GM12872 (cell line): ENCODE results near the gene TMCC1.

Source experiments
- TF ChIP-seq, protein P1 (sequence below): IDR thresholded peaks from 3 replicates; pipeline ENCODE4 v1.5.1; 2011; ENCODE audit warnings: low read depth, mild to moderate bottlenecking, low read length, moderate library complexity; ENCODE audit not compliant: insufficient read depth

The TMCC1 gene

DNA sequence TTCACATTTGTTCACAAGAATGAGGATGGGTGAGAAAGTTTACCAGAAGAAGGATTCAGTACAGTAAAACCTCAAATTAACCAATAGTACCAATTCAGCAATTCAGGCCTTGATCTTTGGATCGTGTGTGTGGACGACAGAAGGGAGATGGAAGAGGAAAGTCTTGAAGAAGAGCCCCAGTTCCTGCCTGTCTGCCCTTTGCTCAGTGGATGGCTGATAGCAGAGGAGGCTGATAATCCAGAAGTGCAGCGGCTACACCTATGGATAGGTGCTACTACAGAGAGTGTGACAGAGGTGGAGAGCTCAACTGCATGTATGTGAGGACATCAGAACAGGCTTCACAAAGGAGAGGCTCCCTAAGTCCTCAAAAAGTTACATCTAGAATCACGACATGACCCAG, 257.9 kb downstream of the TMCC1 start:
- TF ChIP-seq, protein P1, sequence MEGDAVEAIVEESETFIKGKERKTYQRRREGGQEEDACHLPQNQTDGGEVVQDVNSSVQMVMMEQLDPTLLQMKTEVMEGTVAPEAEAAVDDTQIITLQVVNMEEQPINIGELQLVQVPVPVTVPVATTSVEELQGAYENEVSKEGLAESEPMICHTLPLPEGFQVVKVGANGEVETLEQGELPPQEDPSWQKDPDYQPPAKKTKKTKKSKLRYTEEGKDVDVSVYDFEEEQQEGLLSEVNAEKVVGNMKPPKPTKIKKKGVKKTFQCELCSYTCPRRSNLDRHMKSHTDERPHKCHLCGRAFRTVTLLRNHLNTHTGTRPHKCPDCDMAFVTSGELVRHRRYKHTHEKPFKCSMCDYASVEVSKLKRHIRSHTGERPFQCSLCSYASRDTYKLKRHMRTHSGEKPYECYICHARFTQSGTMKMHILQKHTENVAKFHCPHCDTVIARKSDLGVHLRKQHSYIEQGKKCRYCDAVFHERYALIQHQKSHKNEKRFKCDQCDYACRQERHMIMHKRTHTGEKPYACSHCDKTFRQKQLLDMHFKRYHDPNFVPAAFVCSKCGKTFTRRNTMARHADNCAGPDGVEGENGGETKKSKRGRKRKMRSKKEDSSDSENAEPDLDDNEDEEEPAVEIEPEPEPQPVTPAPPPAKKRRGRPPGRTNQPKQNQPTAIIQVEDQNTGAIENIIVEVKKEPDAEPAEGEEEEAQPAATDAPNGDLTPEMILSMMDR: no peak

DNA sequence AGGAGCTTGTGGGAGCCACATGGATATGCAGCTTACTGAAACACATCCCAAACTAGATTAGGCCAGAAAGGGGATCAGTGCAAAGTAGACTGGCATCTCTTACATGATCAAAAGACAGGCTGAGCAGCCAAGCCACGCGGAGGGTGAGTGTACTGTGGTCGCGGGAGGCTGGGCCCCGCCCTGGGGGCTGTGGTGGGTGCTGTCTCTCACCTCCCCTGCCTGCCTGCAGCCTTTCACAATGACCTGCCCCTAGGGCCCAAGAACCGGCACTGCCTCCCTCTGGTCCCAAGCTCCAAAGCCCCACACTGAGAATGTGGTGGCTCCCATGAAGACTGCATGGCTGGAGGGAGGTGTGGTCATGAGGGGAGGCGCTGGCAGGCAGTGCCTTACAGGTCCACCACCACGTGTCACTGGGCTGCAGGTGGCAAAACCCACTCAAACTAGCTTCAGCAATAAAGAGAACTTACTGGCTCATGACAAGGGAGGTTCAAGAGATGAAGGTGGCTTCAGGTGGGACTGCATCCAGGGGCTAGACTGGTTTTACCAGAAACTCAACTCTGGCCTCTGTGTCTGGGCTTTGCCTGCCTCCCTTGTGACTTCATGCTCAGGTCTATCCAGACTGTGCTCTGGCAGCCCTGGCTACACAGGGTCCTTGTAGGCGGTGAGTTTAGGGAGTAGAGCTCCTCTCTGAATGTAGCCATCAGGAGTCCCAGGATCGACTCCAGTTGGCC, 259.6 kb downstream of the TMCC1 start:
- TF ChIP-seq, protein P1: no peak

DNA sequence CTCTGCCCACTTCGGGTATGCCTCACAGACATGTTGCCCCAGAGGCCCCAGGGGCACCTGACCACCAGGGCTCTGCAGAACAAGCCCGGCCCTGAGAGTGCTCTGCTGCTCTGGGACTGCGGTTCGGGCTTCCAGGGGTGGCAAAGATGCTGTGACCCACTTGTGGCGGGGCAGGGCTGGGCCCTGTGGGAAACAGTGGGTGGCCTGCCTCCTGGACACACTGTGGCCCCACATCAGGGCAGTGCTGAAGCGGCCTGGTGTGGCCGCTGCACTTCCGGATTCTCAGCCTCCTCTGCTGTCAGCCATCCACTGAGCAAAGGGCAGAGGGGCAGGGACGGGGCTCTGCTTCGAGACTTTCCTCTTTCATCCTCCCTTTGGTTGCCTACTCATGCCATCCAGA, 260.5 kb downstream of the TMCC1 start:
- TF ChIP-seq, protein P1: no peak

DNA sequence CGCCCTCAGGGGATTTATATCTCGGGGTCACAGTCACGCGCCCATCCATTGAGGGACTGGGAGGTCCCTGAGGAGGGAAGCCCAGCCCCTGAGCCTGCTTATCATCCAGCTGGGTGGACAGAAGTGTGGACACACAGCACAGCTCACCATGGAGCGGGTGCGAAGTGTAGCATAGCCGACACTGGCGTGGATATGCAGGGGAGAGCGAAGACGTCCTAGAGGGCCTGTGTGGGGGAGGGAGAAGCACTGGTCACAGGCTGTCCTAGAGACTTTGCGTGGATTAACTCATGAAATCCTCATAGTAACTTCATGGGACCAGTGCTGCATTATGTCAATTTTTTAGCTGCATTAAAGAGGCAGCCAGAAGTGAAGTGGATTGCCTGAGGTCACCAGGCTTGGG, 261.0 kb downstream of the TMCC1 start:
- TF ChIP-seq, protein P1: no peak

DNA sequence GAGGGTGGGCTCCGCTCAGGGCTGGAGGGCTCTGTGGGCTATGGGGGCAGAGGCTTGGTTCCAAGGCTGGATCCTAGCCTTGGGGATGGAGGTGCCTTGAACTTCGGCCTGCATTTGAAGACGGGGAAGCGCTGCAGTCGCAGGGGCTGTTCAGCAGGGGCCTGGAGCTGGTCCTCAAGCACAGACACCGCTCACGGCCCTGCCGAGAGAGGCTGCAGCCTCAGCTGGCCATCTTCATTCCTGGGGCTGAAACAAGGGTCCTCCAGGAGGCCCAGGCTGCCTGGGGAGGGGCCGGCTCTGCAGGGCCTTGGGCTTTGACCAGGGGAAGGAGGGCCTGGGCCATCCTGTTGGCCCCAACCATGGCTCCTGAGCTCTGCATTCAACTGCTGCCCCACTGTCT, 261.5 kb downstream of the TMCC1 start:
- TF ChIP-seq, protein P1: no peak

DNA sequence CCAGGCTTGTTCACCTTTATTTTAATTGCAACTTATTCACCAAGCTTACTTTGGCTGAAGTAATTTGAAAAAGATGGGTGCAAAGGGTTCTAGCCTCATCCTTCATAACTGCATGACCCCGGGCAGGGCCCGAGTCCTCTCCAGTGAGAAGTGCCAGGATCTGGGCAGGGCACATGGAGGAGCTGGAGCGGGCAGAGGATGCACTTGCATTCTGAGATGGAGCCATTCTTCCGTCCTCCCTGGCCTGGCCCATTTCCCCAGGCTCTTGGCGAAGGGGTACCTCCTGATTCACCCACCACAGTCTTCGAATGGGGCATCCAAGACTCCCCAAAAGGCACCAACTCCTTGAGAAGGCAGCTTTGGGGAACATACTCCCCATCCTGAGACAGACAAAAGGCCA, 264.5 kb downstream of the TMCC1 start:
- TF ChIP-seq, protein P1: no peak

DNA sequence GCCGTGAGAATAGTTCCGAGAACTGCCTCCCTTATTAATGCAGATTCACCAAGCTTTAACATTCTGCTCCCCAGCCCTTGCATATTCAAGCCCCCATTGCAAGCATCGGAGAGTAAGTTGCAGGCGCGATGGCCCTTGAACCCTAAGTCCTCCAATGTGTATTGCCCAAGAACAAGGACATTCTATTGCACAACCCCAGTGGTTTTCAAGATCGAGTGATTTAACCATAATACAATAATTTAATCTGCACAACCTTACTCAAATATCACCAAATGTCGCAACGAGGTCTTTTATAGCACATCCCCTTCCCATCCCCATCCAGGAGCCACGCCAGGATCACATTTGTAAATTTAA, 265.4 kb downstream of the TMCC1 start:
- TF ChIP-seq, protein P1: no peak
